OCI-M2 (cell line): ENCODE results near the gene SMARCAL1.

Experiments used
- DNase-seq: peaks from one replicate; lab custom pipeline; 2025; ENCODE audit not compliant: unreplicated experiment; lab: John Stamatoyannopoulos, UW

The SMARCAL1 gene

DNA sequence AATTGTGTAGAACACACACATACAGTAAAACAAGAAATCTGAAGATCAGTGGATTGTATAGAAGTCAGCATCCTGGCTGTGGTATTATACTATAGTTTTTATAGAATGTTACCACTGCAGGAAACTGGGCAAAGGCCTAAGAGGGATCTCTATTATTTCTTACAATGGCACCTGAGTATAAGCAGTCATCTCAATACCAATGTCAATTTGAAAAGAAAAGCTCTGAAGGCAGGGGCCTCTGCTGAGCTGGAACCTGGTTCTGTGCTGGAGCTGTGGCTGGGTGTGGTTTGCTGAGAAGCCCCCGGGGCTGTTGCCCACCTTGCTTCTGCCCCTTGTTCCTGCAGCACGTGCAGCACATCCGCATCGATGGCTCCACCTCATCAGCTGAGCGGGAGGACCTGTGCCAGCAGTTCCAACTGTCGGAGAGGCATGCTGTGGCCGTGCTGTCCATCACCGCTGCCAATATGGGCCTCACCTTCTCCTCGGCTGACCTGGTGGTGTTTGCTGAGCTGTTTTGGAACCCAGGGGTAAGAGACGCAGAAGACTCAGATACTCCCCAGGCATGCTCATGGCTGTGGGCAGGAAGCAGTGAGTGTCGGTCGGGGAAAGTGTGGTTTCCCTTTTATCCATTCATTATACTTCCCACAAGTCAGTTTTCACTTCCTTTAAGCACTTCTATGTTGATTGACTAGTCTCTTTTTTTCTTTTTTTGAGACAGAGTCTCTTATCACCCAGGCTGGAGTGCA lies 62.8 kb downstream of the SMARCAL1 start:
- DNase-seq: no peak

- no peak for DNase-seq
Observed at GRCh38 chr2:216475767-216476166, 63.5 kb downstream of the SMARCAL1 start.

- no peak for DNase-seq
Observed at GRCh38 chr2:216477283-216478035, 65.2 kb downstream of the SMARCAL1 start.

DNA sequence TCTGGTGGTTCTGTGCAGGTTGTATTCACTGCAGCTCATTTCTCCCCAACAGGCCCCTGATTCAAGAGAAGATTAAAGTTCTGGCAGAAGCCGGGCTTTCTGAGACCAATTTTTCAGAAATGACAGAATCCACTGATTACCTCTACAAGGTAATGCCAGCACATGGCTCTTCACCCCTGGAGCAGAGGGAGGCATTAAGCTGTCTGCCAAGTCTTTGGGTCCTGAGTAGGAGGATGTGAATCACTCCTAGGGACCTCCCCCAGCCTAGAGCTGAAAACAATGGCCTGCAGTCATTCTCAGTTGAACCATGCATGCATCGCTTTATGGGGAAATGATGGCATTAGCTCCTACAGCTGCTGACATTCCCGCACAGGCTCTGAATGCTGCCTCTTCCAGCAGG lies 65.9 kb downstream of the SMARCAL1 start:
- no peak for DNase-seq

- no peak for DNase-seq
Observed at GRCh38 chr2:216478791-216479190, 66.5 kb downstream of the SMARCAL1 start.

- DNase-seq: no peak
Observed at GRCh38 chr2:216480221-216480620, 67.9 kb downstream of the SMARCAL1 start.

DNA sequence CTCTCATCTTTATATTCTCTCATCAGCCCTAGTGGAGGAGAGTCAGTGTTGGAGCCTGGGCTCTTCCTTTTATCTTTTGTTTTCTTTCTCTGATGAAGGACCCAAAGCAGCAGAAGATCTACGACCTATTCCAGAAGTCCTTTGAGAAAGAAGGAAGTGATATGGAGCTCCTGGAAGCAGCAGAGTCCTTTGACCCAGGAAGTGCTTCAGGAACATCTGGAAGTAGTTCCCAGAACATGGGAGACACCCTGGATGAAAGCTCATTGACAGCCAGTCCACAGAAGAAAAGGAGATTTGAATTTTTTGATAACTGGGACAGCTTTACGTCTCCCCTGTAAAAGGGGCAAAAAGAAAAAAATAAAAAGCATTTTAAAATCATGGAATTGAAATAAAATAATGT lies 70.4 kb downstream of the SMARCAL1 start:
- DNase-seq: no peak

GRCh38 chr2:216485237-216485636 lies 73.0 kb downstream of the SMARCAL1 start:
- no peak for DNase-seq

- no peak for DNase-seq
Observed at GRCh38 chr2:216485745-216486144, 73.5 kb downstream of the SMARCAL1 start.

GRCh38 chr2:216486271-216486670 lies 74.0 kb downstream of the SMARCAL1 start:
- DNase-seq: no peak

GRCh38 chr2:216486708-216487107 lies 74.4 kb downstream of the SMARCAL1 start:
- no peak for DNase-seq

DNA sequence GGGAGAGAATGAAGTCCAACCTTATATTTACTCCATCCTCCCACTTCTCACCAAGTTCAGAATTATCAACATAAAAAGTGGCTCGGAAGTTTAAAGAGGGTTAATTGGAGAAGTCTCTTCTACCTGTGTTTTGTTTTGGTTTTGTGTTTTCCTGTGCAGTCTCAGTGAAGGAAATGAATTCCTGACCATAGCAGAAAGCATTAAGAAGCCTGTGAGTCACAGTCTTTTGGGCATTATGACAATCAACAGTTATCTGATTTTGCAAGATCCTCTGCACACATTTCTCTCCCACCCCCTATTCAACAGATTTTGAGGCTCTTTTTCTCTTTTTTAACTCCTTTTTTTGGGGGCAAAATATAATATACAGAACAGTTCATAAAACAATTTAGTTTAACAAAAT lies 77.8 kb downstream of the SMARCAL1 start:
- DNase-seq: no peak

GRCh38 chr2:216491793-216492596 lies 79.7 kb downstream of the SMARCAL1 start:
- no peak for DNase-seq

- no peak for DNase-seq
Observed at GRCh38 chr2:216492597-216493333, 80.5 kb downstream of the SMARCAL1 start.

- no peak for DNase-seq
Observed at GRCh38 chr2:216493334-216493685, 81.0 kb downstream of the SMARCAL1 start.

DNA sequence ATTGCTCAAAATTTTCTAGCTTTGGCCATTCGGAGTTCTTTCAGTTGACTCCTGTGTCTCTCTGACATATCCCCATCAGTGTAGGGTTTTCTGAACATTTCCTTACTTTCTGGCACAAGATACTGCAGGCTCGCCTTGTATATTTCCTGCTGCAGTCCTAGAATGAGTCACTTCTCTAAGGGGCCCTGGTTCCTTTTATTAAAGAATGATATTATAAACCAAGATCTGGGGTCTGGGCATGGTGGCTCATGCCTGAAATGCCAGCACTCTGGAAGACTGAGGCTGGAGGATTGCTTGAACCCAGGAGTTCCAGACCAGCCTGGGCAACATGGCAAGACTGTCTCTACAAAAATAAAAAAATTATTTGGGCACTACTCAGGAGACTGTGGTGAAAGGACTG lies 83.4 kb downstream of the SMARCAL1 start:
- DNase-seq: no peak

DNA sequence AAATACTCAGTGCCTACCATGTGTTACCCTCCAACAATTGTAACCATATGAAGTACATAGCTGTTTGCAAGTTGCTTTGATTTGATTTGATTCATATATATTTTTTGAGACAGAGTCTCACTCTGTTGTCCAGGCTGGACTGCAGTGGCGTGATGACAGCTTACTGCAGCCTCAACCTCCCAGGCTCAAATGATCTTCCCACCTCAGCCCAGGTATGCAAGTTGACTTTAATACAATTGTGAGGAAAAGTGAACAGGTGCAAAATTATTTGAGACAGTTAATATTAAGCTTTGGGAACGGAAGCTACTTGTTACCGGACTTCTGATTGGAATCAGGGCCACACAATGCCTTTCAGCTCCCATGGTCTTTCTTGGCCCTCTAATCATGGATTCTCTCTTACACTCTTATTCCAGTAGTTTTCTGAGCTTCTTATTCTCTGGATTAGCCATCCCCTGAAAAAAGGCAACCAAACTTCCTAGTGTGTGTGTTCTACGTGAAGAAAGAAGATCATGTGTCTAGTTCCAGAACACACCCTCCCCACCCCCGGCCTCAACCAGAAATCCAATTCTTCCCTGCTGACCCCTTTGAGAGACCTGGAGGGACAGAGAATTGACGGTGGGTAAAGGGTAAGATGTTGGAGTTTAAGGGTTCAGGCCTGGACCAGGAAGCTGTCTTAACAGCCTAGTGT lies 85.2 kb downstream of the SMARCAL1 start:
- no peak for DNase-seq

DNA sequence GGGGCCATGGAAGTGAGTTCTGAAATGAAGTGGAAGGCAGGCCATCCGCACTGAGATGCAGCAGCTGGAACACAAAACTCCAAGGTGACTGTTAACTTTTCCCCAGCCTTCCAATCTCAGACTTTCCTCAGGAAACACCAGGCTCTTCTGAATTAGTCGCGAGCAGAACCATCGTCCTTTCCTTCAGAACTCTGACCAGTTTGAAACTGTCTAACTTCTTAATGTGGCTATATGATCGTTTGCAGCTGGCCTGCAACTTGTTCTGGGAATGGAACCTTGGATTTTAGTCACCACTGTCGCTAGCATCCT lies 85.7 kb downstream of the SMARCAL1 start:
- no peak for DNase-seq

DNA sequence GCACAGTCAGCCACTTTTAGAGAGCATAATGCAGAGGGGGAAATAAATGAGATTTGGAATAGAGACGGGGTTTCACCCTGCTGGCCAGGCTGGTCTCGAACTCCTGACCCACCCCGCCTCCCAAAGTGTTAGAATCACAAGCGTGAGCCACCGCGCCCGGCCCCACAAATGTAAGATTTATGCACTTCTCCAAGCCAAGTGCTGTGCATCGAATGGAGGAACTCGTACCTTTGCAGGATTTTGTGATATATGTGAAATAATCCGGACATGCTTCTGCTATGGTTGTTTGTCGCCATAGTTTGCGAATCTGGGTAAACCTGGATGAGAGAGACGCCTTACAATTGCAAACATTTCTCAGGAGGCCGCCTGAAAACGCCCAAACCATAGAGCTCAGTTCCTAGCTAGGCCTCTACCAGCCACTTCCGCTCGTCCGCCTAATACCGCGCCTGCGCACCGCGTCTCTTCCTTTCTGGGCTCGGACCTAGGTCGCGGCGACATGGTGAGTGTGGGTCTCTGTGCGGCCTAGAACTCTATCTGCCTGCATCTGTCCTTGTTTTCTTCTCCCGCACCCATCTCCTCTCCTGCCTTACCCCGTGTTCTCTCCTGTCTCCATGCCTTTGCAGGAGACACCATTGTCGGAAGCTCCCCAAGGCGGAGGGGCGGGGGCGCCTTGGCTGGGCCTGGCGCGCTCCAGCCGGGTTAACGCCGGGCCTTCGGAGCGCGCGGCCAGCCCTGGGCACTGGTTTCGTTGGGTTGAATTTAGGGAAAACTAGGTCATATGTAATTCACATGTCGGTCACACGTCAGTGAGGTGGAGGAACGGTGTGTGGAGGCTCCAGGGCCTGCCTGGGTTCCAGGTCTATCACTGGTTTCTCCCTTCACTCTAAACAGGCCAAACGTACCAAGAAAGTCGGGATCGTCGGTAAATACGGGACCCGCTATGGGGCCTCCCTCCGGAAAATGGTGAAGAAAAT lies 86.4 kb downstream of the SMARCAL1 start, which contains the start of gene RPL37A:
RPL37A (plus strand) TSS at position 466 of the 974 bp plus-strand sequence; CDS start at position 497, 31 bp downstream.
- DNase-seq: peak; percentile 68
